Right atrium auricular region (tissue), 2 donors: Measurements from ENCODE around the gene GPR55. TPM values are rescaled to one million over a fixed set of nuclear protein-coding genes. Genes with fewer than 3 reads are reported as not detected.
A peak's percentile ranks its signal among the peaks of the same experiment; 100 is the strongest.

ENCODE experiments used
- DNase-seq: peaks from one replicate; pipeline ENCODE4 v3.0.0-alpha.2; 2019; ENCODE audit warnings: low spot score
- H3K27ac ChIP-seq, 2 donors: fragments of 200-600 bp; sonication (generic); 1 replicate in 1 of 2; 2 replicates in 1 of 2; pipeline ENCODE4 v1.5.1; 2016 to 2019
- H3K27me3 ChIP-seq, 2 donors: fragments of 200-600 bp; sonication (generic); one replicate each; pipeline versions ENCODE4 v1.5.1 to v1.6.0; 2017 to 2019
- H3K36me3 ChIP-seq: fragments of 200-600 bp; sonication (generic); one replicate; pipeline ENCODE4 v1.5.1; 2016
- H3K4me1 ChIP-seq, 2 donors: fragments of 200-600 bp; sonication (generic); one replicate each; pipeline versions ENCODE4 v1.5.1 to v1.6.0; 2017 to 2019
- H3K4me3 ChIP-seq, 2 donors: fragments of 200-600 bp; sonication (generic); 1 replicate in 1 of 2; 2 replicates in 1 of 2; pipeline ENCODE4 v1.5.1; 2017 to 2019; ENCODE audit warnings: mild to moderate bottlenecking in 1 of 2, moderate library complexity in 1 of 2
- H3K9me3 ChIP-seq, 2 donors: fragments of 200-600 bp; sonication (generic); one replicate each; pipeline ENCODE4 v1.5.1; 2019
- total RNA-seq, 2 donors: library from RNA; depleted of rRNA; stranded (reverse); fragments of >200 nt; gene quantifications; one replicate each; pipeline ENCODE4 v1.1.0, GENCODE V29; 2016
- TF ChIP-seq, protein P1 (sequence below), 2 donors: fragments of 200-600 bp; sonication (generic); IDR thresholded peaks; one replicate each; pipeline ENCODE4 v1.5.1; 2019; ENCODE audit warnings: antibody characterized with exemption in 2 of 2

GPR55 gene
- total RNA-seq, 2 donors from 2014 or later = not detected

DNA sequence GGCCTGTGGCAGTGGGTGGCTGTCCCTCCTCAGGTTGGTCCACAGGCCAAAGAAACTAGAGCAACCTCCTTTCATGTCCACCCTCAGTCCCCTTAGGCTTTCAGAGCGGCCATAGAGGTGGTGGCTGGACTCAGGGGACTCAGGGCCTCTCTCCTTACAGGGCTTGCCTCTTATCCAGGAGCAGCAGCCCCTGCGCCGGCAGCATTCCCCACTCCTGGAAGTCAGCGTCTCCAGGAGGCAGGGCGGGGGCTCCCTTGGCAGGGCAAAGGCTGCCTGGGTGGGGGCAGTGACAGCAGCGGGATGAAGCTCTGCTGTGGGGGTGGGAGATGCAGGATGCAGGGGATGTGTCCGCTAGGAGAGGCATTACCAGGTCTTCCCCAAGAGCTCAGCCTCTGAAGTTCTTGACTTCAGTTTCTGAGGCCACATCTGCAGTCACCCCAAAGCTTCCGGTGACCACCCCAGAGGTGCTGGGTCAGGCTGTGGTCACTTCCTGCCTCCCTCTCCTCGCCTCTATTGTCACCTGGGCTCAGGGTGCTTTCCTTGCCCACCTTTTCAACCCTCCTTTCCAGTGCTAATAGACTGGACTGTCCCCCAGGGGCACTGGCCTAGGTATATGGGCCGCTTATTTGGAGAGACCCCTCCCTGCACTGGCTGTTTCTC lies 8.6 kb upstream of the GPR55 start:
- DNase-seq = peak; percentile 47
- peaks cover 0 to 16% of the 10 kb centered on the region in 2 donors for H3K4me1 ChIP-seq
- peak overlapping the region in 1 of 2 donors; percentile 11 for H3K27ac ChIP-seq
- no peaks in the 10 kb centered on the region for H3K9me3 ChIP-seq
- H3K27me3 ChIP-seq = no peaks in the 10 kb centered on the region
- no peaks in the 10 kb centered on the region for H3K36me3 ChIP-seq
- H3K4me3 ChIP-seq = no peak overlapping the region
- TF ChIP-seq, protein P1, sequence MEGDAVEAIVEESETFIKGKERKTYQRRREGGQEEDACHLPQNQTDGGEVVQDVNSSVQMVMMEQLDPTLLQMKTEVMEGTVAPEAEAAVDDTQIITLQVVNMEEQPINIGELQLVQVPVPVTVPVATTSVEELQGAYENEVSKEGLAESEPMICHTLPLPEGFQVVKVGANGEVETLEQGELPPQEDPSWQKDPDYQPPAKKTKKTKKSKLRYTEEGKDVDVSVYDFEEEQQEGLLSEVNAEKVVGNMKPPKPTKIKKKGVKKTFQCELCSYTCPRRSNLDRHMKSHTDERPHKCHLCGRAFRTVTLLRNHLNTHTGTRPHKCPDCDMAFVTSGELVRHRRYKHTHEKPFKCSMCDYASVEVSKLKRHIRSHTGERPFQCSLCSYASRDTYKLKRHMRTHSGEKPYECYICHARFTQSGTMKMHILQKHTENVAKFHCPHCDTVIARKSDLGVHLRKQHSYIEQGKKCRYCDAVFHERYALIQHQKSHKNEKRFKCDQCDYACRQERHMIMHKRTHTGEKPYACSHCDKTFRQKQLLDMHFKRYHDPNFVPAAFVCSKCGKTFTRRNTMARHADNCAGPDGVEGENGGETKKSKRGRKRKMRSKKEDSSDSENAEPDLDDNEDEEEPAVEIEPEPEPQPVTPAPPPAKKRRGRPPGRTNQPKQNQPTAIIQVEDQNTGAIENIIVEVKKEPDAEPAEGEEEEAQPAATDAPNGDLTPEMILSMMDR (IDR thresholded peaks at IDR 0.05) = no peak

DNA sequence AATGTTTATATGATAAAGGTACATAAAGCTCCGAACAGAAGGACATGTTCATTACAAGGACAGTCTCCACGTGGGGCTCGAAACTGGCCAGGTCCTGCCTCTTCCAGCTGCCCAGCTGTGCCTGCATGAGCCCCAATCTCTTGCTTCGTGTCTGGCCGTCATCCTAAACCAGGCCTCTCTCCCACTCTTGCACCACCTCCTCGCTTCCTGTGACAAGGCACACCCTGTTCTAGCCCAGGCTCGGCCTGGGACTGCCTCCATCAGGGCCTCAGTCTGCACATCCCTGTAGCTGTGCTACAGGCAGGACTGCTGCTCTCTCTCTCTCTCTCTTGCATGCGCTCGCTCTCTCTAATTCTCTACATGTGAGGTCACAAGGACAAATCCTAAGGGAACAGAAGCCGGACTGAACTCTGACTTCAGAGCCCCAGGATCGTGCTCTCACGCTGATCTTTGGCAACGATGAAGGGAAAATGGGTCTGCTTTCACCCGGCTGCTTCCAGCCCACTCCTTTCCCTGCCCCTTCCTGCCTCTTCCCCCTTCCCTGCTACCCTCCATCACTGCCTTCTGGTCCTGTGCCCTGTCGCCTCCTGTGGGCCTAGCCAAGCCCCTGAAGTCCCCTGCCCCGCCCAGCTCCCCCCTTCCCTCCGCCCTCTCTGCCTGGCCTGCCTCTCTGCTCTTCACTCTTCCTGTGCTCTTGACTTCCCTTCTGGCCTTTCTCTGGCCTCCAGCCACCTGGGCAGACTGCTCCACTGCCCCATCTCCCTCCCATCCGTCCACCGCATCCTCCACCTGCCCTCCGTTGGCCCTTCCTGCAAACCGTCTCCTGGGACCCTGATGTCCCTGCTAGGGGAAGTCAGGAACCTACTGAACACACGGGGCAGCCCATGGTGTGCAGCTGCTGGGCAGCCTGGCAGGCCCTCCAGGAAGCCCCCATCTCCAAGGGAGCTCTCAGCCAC lies 7.8 kb upstream of the GPR55 start:
- Histone ChIP-seq H3K27me3 (no peaks in the 10 kb centered on the region), H3K27ac (peak overlapping the region; percentile 10 to 11), H3K4me1 (peaks cover 0 to 16% of the 10 kb centered on the region in 2 donors), H3K9me3 (no peaks in the 10 kb centered on the region), H3K36me3 (no peaks in the 10 kb centered on the region), H3K4me3 (no peak overlapping the region)
- TF ChIP-seq, protein P1 (IDR thresholded peaks at IDR 0.05) = no peak
- peak; percentile 77 for DNase-seq

DNA sequence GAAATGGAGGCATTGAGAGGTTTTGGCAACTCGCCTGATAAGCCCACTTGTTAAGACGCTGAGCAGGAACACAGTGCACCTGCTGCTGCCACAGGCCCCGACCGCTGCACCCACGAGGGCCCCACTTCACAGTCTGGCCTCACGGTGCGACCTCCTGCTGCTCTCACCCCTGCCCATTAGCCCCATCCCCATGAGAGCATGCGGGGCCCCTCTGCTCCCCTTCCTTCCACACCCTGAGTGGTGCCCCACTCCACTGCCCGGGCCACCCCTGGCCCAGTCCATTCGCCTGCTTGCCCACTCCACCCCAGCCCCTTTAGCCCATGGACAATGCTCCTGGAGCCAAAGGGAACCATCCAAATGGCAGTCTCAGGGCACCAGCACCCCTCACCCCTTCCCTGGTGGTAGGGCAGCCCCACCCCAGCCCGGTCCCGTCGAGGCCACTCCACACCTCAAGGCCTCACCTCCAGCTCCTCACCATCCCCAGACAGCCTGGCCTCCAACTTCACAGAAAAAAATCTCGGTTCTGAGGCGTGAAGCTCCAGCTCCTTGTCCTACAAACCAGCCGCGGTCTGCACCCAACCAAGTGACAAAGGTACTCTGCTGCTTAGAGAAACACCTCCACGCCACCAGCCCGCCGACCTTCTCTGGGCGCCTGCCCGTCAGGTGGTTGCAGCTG lies 6.7 kb upstream of the GPR55 start:
- Histone ChIP-seq H3K36me3 (no peaks in the 10 kb centered on the region), H3K4me1 (peaks cover 0 to 16% of the 10 kb centered on the region in 2 donors), H3K4me3 (no peak overlapping the region), H3K27me3 (no peaks in the 10 kb centered on the region), H3K27ac (no peak overlapping the region), H3K9me3 (no peaks in the 10 kb centered on the region)
- DNase-seq = no peak
- TF ChIP-seq, protein P1 (IDR thresholded peaks at IDR 0.05) = no peak

DNA sequence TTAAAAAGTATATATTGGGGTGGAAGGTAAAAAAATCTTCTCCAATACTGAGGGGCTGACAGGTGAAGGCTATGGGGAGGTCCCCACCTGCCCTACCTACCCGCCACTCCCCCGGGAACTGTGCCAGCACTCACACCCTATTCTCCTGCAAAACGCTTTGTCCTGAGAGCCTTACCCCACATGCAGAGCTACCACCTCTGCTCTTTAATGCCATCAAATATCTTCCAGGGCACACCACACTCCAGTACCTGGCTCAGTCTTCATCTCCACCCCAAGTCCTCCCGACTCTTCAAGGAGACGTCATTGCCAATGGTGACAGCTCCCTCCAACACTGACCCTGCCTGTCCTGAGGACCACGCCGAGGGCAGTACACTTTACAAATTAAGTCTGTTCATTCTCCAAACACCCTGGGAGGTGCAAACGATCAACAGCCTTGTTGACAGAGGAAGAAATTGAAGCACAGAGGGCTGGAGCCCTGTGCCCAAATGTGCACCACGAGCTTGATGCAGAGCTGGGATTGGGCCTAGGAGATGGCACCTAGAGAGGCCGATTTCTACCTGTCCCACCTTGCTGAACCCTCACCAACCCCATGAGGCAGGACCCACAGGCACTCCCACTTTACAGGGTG lies 6.0 kb upstream of the GPR55 start:
- no peaks in the 10 kb centered on the region for H3K27me3 ChIP-seq
- TF ChIP-seq, protein P1 (IDR thresholded peaks at IDR 0.05) = no peak
- no peak overlapping the region for H3K4me3 ChIP-seq
- H3K27ac ChIP-seq = no peak overlapping the region
- no peaks in the 10 kb centered on the region for H3K9me3 ChIP-seq
- H3K36me3 ChIP-seq = no peaks in the 10 kb centered on the region
- no peak for DNase-seq
- peaks cover 0 to 16% of the 10 kb centered on the region in 2 donors for H3K4me1 ChIP-seq

DNA sequence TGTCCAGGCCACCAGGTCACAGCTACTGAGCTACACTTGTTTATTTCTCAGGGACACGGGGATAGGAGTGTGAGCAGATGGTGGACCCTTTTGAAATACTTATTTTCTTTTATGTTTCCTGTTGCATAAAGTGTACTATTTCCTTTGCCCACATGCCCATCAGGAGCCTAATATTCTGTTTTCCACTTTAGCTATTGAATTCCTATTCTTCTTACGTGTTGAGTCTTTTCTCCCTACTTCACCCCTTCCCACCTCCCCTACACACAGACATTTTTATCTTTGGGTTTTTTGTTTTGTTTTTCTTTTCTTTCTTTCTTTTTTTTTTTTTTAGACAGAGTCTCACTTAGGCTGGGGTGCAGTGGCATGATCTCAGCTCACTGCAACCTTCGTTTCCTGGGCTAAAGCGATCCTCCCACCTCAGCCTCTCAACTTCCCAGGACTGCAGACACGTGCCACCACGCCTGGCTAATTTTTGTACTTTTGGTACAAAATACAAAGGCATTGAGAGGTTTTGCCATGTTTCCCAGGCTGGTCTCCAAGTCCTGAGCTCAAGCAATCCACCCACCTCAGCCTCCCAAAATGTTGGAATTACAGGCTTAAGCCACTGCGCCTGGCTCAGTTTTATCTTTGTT lies 5.2 kb upstream of the GPR55 start:
- H3K27me3 ChIP-seq = no peaks in the 10 kb centered on the region
- no peak overlapping the region for H3K27ac ChIP-seq
- H3K4me3 ChIP-seq = no peak overlapping the region
- H3K36me3 ChIP-seq = no peaks in the 10 kb centered on the region
- no peak for DNase-seq
- TF ChIP-seq, protein P1 (IDR thresholded peaks at IDR 0.05) = no peak
- H3K9me3 ChIP-seq = no peaks in the 10 kb centered on the region
- H3K4me1 ChIP-seq = peaks cover 0 to 16% of the 10 kb centered on the region in 2 donors
